IPS-11a (cell line): ENCODE results near the gene TINAGL1.

Experiments used
- H3K4me3 ChIP-seq: one replicate; pipeline ENCODE4 v1.5.1; 2013; ENCODE audit warnings: low read depth, low read length, control low read depth

Gene TINAGL1

GRCh38 chr1:31605908-31606427, 29.7 kb downstream of the TINAGL1 start:
- H3K4me3 ChIP-seq = no peak overlapping the region

- no peak overlapping the region for H3K4me3 ChIP-seq
Observed at GRCh38 chr1:31607360-31607759, 31.0 kb downstream of the TINAGL1 start.

GRCh38 chr1:31609514-31610118, 33.3 kb downstream of the TINAGL1 start:
- no peak overlapping the region for H3K4me3 ChIP-seq

GRCh38 chr1:31614414-31615005, 38.2 kb downstream of the TINAGL1 start:
- H3K4me3 ChIP-seq = no peak overlapping the region

- no peak overlapping the region for H3K4me3 ChIP-seq
Observed at GRCh38 chr1:31615414-31615813, 39.1 kb downstream of the TINAGL1 start.

GRCh38 chr1:31615939-31616338, 39.6 kb downstream of the TINAGL1 start:
- H3K4me3 ChIP-seq = no peak overlapping the region

- peak within 1 kb of the TSS; percentile 50 for H3K4me3 ChIP-seq
Observed at GRCh38 chr1:31617218-31617915, 41.1 kb downstream of the TINAGL1 start, which contains the start of gene HCRTR1. Gene HCRTR1 (plus strand): TSS chr1:31617689. CDS start chr1:31619193, 1,504 bp downstream.

- peak overlapping the region; percentile 50 for H3K4me3 ChIP-seq
Observed at GRCh38 chr1:31617916-31618746, 41.8 kb downstream of the TINAGL1 start.

- H3K4me3 ChIP-seq = no peak overlapping the region
Observed at GRCh38 chr1:31618916-31619846, 42.9 kb downstream of the TINAGL1 start.

GRCh38 chr1:31620631-31621497, 44.5 kb downstream of the TINAGL1 start:
- no peak overlapping the region for H3K4me3 ChIP-seq

- H3K4me3 ChIP-seq = no peak overlapping the region
Observed at GRCh38 chr1:31621498-31621820, 45.1 kb downstream of the TINAGL1 start.

GRCh38 chr1:31621847-31622730, 45.8 kb downstream of the TINAGL1 start:
- H3K4me3 ChIP-seq = no peak overlapping the region

- H3K4me3 ChIP-seq = no peak overlapping the region
Observed at GRCh38 chr1:31623365-31623764, 47.0 kb downstream of the TINAGL1 start.

GRCh38 chr1:31624309-31624708, 48.0 kb downstream of the TINAGL1 start:
- no peak overlapping the region for H3K4me3 ChIP-seq

GRCh38 chr1:31624731-31625514, 48.6 kb downstream of the TINAGL1 start:
- no peak overlapping the region for H3K4me3 ChIP-seq

- no peak overlapping the region for H3K4me3 ChIP-seq
Observed at GRCh38 chr1:31625561-31626222, 49.4 kb downstream of the TINAGL1 start.
